NCI-H82 treated with DMSO at 0.1 percent for 48 hours (cell line): ENCODE data around the gene GRIK4.
"Not testable (repeated sequence)": the region's sequence is repeated elsewhere in the genome, so short reads cannot be mapped to it uniquely, and the experiment has no call there.

Experiments used
- DNase-seq: peaks from one replicate; lab custom pipeline; 2025; ENCODE audit not compliant: unreplicated experiment; lab: John Stamatoyannopoulos, UW

The GRIK4 gene

GRCh38 chr11:121023848-121024751 is 512.6 kb downstream of the GRIK4 start, which contains the start of gene TBCEL:
Gene TBCEL (plus strand): TSS chr11:121024102. CDS start chr11:121045691, 21,589 bp downstream.
- peak; percentile 45 for DNase-seq

- no peak for DNase-seq
Observed at GRCh38 chr11:121024989-121025388, 513.4 kb downstream of the GRIK4 start.

- DNase-seq, result no peak
Observed at GRCh38 chr11:121029153-121029552, 517.6 kb downstream of the GRIK4 start.

- no peak for DNase-seq
Observed at GRCh38 chr11:121029813-121030445, 518.4 kb downstream of the GRIK4 start.

DNA sequence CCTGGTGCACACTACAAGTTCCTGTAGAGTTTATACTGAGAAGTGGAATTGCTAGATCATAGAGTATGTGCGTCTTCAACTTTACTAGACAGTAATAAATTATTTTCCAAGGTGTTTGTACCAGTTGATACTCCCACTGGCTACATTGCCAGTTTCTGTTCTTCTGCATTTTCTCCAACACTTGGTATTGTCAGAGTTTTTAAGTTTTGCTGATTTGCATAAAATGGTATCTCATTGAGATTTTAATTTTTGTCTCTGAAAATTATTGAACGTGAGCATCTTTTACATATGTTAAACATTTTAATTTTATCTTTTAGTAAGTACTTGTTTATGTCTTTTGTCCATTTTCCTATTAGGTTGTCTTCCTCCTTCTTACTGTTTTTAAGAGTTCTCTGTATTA is 519.6 kb downstream of the GRIK4 start:
- DNase-seq, result no peak

GRCh38 chr11:121031648-121032047 is 520.1 kb downstream of the GRIK4 start:
- not testable (repeated sequence) for DNase-seq

- no peak for DNase-seq
Observed at GRCh38 chr11:121032546-121032945, 521.0 kb downstream of the GRIK4 start.

GRCh38 chr11:121033635-121034034 is 522.1 kb downstream of the GRIK4 start:
- no peak for DNase-seq

GRCh38 chr11:121035169-121035755 is 523.7 kb downstream of the GRIK4 start:
- DNase-seq, result no peak

DNA sequence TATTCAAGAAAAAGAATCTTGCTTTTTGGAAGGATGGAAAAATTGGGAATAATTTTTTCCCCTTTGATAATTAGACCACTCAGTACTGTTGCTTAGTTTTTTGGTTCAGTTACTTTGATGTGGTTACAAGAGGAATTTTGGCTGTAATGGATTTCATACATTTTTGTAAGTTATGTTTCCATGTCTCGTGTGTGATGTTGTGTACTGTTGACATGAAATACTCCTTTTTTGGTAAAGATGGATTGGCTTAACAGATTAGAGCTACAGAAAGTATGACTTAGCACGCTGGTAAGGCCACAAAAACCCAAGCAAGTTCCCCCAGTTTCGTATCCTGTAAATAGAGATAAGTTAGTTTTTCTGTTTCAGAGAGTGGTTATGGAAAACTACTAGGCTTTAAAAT is 524.2 kb downstream of the GRIK4 start:
- no peak for DNase-seq

DNA sequence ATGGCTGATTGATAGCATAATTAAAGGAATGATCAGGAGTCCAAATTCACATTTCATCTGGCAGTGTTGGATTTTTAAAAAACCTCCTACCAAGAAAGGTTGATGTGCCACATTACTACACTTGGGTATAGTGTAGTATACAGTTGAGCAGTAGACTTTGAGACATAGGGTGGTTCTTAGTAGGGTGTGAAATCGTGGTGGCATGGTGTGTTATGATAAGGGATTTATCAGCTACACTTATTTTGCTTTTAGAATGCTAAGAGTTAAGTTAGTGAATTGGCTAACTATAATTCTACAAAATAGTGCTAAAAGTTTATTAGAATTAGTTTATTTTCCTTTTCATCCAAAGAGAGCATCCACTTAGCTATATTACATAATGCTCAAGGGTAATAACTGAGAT is 525.5 kb downstream of the GRIK4 start:
- no peak for DNase-seq
